GM19238 (cell line): ENCODE results near the gene WDR46.
"Not testable (repeated sequence)": the region's sequence is repeated elsewhere in the genome, so short reads cannot be mapped to it uniquely, and the experiment has no call there.

ENCODE experiments used
- DNase-seq: peaks from one replicate; pipeline ENCODE4 v3.0.0; 2011; ENCODE audit warnings: low spot score; ENCODE audit not compliant: insufficient read length

The WDR46 gene

DNA sequence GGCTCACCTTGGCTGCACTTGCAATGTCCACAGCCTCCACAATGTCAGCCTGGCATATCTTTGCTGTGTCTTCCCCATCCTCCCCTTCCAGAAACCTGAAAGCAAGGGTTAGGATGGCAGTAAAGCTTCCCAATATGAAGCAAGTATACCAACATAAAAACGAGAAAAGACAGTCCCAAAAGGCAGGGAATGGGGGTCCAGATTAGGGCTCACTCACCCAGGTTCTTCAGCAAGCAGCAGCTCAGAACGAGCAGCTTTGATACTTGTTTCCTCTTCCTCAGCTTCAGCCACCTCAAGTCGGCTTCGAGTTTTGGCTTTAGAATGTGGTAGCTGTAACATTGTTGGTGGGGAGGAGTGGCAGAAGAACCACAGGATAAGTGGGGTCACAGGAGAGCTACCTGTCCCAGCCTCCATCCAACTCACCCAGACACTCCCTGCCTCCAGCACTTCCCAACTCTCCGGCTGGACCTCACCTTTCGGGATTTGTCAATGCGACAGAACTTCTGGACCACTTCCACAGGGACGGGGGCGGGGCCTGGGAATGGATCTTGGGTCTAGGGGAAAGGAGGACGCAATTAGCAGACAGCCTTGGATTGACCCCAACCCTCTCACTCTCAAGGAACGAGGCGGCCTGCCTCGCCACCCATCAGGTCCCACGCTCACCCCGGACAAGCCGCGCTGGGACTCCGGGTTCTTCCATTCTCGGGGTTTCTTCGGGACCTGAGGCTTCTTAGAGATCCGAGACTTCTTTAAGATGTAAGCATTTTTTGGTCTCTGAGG lies 708 bp downstream of the WDR46 start:
- DNase-seq = no peak

DNA sequence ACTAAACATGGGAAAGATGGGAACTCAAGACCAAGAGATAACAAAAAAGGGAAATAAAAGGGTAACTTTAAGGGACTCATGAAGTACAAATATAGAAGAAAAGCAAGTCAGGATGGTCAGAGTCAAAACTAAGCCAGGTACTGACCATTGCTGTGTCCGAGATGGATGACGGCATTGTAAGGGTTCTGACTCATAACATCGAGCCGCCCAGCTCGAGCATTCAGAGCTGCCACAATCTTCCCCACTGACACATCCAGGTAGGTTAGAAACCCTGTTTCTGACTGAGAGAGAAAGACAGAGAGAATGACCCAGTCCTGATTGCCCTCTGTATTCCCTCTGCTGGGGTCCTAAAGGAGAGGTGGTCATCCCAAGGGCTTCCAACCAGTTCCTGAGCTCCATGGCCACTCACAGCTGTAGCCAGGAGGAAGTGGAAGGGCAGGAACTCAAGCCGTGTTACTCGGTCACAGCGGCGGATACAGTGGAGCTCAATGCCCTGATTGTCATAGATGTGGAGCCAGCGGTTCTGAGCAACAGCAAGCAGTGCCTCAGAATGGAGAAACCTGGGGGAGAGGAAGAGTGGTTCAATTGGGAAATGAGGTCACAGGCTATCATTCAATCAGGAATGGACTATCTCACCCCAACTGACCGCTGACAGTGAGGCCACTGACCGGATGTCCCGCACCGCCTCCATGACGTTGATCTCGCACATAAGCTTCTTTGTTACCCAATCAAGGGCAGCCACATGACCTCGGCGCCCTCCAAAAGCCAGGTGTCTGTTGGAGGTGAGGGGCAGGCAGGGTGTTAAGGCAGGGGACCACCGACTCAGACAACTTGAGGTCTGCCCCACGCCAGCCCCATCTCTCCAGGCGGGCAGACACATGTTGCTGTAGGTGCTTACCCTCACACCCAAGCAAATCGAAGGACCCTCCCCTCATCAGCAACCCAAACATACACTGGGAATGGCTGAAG lies 1.8 kb downstream of the WDR46 start:
- DNase-seq = no peak

DNA sequence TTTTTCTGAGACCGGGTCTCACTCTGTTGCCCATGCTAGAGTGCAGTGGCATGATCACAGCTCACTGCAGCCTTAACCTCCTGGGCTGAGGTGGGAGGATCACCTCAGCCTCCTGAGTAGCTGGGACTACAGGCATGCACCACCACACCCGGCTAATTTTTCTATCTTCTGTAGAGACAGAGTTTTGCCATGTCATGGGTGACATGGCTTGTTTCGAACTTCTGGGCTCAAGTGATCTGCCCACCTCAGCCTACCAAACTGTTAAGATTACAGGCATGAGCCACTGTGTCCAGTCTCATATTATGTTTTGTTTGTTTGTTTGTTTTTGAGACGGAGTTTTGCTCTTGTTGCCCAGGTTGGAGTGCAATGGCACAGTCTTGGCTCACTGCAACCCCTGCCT lies 3.8 kb downstream of the WDR46 start:
- not testable (repeated sequence) for DNase-seq

DNA sequence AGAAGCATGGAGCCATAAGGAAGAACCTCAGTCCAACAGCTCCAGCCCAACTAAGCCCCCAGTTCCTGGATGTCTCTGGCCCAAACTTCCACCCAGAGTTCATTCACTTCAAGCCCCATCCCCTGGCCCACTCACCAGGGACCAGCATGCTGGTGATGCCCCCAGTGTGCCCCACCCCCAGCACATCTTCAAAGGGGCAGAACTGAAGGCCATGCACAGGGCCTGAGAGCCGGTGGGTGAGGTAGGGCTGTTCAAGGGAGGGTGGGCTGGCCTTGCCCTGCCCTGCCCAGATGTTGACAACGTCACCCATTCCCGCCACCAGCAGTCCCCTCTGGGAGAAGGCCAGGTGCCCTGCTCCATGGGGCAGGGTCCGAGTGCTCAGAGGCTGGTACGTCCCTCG lies 8.5 kb downstream of the WDR46 start:
- DNase-seq = no peak

DNA sequence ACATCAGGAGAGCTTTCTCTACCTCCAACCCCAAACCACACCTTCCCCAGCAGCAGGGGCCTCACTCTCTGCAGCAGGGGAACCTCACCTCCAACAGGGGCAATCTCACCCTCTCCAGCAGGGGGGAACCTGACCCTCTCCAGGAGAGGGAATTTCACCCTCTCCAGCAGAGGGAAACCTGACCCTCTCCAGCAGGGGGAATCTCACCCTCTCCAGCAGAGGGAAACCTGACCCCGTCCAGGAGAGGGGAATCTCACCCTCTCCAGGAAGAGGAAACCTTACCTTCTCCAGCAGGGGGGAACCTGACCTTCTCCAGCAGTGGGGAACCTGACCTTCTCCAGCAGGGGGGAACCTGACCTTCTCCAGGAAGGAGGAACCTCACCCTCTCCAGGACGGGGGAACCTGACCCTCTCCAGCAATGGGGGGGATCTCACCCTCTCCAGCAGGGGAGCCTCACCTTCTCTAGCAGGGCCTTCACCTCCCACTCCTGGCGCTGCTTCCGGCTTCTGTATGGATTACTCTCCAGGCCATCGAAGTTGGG lies 9.0 kb downstream of the WDR46 start:
- DNase-seq = no peak

DNA sequence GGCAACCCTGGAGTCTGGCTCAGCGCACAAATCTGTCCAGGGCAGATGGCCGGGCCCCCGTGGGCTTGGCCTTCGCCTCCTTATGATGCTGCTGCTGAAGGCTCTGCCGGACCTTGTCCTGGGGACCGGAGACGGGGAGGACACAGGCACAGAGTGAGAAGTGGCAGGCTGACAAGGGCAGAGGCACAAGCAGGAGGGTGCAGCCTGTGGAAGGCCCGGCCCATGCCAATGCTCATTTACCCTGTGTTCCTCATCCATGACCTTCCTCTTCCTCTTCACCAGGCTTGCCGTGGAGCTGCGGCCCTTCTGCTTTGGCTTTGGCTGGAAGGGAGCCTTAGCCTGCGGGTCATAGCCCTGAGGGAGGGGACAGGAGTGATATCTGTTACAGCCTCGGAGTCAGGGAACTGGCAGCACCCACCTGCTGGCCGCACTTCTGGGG lies 9.8 kb downstream of the WDR46 start:
- DNase-seq = no peak

DNA sequence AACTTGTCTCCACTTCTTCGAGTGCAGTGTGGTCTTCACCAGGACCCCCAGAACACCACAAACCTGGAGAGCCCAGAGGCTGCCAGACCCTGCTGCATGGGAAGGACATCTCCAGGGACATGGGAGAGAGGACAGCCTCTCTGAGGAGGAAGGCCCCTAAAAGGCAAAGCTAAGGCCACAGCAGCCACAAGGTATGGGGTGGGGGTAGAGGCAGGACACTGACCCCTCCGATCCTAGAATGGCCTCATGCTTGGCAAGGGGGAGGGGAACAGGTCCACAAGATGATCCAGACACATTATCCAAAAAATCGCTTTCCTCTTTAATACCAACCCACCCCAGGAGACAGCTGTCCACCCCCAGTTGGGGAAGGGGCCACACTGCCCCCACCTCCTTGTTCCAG lies 10.2 kb downstream of the WDR46 start:
- DNase-seq = no peak

DNA sequence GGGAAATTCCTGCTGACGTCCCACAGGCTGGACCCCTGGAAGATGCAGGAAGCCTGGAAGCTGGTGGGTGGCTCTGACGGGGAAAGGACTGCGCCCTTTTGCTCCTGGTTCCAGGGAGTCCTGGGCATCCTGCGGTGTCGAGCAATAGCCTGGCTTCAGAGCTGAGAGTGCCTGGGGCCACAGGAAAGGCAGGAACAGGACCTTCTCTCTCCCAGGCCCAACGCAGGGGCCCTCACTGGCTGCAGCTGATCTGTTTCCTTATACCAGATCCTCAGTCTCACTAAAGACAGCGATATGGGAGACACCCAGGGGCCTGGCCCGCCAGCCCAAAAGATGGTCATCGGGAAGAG lies 10.7 kb downstream of the WDR46 start:
- DNase-seq = no peak

DNA sequence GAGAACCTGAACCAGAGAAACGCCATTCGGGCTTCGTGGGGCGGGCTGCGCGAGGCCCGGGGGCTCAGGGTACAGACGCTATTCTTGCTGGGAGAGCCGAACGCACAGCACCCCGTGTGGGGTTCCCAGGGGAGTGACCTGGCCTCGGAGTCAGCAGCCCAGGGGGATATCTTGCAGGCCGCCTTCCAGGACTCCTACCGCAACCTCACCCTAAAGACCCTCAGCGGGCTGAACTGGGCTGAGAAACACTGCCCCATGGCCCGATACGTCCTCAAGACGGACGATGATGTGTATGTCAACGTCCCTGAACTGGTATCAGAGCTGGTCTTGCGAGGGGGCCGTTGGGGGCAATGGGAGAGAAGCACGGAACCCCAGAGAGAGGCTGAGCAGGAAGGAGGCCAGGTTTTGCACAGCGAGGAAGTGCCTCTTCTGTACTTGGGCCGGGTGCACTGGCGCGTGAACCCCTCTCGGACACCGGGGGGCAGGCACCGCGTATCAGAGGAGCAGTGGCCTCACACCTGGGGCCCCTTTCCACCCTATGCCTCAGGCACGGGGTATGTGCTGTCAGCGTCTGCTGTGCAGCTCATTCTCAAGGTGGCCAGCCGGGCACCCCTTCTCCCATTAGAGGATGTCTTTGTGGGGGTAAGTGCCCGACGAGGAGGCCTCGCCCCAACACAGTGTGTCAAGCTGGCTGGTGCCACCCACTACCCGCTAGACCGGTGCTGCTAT lies 11.2 kb downstream of the WDR46 start:
- DNase-seq = no peak

DNA sequence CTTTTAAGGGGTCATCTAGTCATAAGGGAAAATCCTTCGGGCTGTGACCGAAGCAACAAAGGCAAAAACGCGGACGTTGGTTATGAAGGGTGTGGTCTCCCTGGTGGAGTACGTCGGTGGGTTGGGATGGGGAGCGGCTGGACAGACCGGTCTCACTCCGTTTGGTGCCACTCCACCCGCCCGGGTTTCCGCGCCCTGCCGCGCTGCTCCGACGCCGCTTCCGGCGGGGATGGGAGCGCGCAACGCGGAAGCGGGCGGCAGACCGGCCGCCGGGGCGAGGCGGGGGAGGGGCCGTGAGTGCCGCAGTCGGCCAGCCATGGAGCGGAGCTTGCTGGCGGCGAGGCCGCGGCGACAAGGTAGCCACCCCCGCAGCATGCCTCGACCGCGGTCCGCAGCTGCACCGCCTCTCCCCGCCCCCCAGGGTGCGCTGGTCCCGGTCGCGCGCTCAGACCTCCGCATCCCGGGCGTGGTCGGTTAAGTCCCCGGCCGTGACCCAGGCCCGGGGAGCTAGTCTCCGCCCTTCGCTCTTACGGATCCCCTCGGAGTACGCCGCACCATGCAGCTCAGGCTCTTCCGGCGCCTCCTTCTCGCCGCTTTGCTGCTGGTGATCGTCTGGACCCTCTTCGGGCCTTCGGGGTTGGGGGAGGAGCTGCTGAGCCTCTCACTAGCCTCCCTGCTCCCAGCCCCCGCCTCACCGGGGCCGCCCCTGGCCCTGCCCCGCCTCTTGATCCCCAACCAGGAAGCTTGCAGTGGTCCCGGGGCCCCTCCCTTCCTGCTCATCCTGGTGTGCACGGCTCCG lies 12.0 kb downstream of the WDR46 start, which contains the start of gene B3GALT4:
TSS of gene B3GALT4 (plus strand) at position 260 of the 799 bp plus-strand sequence. CDS start at position 557, 297 bp downstream.
- DNase-seq = peak; percentile 73

DNA sequence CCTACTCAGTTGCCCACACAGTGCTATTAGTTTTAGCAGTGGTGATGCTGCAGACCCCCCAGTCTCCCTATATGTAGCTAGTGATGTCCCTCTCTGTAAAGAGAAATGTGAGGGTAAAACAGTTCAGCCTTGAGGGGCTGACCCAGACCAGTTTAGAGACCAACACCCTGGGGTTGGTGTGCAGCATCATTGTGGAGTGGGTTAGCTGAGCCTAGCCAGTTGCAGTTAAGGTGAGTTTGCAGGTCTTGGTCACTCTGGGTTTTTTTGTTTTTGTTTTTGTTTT lies 12.5 kb downstream of the WDR46 start:
- DNase-seq = no peak

DNA sequence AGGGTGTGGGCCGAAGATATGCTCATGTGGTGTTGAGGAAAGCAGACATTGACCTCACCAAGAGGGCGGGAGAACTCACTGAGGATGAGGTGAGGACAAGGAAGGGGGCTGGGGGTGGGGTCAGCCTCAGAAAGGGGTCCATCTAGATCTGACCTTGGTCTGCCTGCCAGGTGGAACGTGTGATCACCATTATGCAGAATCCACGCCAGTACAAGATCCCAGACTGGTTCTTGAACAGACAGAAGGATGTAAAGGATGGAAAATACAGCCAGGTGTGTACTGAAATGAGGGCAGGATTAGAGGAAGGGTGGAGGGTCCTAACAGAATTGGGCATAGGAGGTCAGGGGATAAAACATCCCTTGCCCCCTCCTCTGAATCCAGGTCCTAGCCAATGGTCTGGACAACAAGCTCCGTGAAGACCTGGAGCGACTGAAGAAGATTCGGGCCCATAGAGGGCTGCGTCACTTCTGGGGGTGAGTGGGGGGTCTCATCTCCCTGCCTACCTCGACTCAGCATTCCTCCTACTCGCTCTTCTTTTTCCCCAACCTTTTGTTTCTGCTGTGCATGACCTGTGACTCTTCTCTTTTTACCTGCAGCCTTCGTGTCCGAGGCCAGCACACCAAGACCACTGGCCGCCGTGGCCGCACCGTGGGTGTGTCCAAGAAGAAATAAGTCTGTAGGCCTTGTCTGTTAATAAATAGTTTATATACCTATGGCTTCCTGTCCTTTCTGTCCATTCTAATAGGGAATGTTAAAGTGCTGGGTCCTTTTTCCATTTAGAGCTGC lies 13.1 kb downstream of the WDR46 start:
- not testable (repeated sequence) for DNase-seq

DNA sequence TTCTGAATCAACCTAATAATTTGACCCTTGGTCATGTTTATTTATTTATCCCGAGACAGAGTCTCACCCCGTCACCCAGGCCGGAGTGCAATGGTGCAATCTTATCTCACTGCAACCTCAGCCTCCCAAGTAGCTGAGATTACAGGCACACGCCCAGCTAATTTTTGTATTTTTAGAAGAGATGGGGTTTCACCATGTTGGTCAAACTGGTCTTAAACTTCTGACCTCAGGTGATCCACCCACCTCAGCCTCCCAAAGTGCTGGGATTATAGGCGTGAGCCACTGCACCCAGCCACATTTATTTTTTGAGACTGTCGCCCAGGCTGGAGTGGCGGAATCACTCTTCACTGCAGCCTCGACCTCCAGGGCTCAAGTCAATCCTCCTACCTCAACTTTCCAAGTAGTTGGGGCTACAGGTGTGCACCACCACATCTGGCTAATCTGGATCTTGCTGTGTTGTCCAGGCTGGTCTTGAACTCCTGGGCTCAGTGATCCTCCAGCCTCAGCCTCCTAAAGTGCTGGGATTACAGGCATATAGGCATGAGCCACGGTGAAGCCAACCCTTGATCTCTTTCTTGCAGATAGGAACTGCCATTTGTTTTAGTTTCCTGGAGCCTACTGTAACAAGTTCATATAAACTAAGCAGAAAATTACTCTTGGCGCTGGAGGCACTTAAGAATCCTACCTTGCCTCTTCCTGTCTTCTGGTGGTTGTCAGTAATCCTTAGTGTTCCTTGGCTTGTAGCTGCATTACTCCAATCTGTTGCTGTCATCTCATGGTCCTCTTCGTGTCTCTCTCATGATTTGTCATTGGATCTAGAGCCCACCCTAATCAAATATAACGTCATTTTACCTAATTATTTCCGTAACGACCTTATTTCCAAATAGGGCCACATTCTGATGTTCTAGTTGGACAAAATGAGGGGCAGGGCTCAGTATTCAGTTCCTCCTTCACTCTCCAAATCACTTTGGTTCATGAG lies 14.8 kb downstream of the WDR46 start:
- no peak for DNase-seq

DNA sequence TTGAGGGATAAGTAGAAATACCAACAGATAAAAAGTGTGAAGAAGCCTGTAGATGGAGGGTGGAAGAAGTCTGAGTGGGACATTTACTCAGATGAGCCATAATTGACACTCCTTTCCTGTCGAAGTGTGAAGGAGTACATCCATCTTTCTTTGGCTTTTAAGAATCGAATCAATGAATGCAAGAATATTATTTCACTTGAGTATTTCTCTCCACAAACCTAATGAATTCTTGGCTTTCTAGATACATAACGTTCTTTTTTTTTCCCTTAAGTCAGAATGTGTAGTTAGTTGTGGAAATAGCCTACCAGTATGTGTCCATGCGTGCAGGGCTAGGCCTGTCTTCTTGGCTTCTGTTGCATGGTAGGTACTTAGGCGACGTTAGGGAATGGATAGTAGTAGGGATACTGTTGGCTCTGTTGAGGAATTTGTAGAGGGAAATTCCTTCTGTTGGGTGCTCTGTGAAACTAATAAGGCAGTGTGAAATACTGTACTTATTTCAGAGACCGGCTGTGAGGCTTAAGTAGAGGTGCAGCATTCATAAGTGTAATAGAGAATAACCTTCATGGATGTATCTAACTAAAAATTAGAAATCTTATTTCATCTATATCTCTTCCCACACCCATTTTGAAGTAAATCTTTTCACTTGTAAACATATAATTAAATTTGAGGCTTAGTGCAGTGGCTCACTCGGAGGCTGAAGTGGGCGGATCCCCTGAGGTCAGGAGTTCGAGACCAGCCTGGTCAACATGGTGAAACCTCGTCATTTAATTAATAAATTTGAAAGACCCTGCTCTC lies 15.7 kb downstream of the WDR46 start:
- no peak for DNase-seq

DNA sequence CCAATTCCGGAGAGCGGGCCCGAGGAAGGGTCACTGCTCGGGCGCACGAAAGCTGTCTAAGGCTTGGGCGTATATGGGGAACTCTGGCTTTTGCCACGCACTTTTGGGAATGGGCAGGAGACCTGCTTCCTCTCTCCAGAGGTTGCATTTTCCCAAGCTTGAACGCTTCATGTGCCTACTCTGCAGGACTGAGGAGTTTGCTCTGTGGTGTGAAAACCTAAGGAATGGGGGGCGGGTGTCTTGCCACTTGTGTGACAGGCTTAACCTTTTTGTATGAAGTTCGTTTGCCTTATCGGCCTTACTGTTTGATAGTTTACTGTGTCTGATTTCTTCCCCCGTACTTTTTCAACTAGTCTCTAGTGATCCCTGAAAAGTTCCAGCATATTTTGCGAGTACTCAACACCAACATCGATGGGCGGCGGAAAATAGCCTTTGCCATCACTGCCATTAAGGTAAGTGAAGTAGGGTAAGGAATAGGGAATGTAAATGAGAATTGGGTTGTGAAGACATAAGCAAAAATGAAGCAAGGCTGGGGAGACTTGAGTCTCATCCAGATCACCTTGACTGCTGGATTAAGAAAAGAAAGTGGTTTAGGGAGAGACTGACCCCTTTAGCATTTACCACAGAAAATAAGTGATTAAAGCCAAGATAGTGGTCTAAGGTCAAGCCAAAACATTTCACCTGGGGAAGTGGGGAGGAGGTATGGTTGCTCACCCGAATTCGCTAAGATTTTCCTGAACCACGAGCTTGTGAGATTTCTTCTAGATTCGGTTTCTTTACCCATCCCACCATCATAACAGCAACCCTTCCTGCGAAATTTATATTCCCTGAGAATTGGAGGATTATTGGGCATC lies 16.5 kb downstream of the WDR46 start:
- DNase-seq = no peak

DNA sequence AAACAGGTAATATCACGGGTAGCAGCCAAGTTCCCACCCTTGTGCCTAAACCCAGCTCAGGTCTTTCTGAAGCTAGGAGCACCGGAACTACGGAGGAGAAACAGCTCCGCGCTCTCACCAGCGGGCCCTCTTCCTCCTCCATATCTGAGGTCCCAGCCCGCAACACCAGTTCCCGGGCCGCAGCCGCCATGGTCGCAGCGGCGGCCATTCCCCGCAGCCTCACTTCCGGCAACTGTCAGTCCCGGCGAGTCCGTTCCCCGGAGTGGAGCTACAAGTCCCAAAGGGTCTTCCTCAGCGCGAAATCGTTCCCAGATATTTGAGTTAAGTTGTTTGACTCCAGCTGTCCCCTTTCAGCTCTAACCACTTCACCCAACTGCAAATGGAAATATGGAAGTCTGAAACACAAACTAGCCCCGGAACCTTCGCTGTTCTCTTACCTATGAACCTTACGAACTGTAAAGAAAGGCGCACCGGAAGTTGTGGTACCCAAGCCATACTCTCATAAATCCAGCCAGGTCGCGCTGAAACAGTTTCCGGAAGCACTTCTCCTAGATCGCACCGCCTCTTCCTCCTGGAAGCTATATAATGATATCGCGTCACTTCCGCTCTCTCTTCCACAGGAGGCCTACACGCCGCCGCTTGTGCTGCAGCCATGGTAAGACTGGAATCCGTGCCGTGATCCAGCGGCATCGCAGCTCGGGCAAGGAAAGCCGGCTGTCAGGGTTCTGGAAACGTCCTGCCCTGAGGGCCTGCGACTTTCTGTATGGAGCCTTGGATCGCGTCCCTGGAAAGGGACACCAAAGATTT lies 17.4 kb downstream of the WDR46 start, which contains the start of the genes RPS18 and VPS52:
TSS of gene RPS18 (plus strand) at position 608 of the 807 bp plus-strand sequence. CDS start at position 653, 45 bp downstream.
TSS of gene VPS52 (minus strand) at position 409 of the 807 bp plus-strand sequence. CDS start at position 208, 201 bp downstream.
- DNase-seq = peak; percentile 76
